ENCODE results near the gene EEIG2. TPM values are rescaled to one million over a fixed set of nuclear protein-coding genes. Genes with fewer than 3 reads are reported as not detected.
A peak's percentile ranks its signal among the peaks of the same experiment; 100 is the strongest.

The EEIG2 gene
- total and polyA plus RNA-seq, 2 of the 13 experiments (the other 11 are each of a cell fraction or from before 2014, with no cell fraction given), result 0.90 to 3.2 TPM

- ChIA-PET CTCF (ENCODE audit: low intra/inter-chr PET ratio, low total read pairs) (no interaction called here), POLR2A (no interaction called here)
- ATAC-seq (no peak), DNase-seq (ENCODE audit: low spot score) (no peak), FAIRE-seq (no peak)
- intact Hi-C loops (cut with micrococcal nuclease; ENCODE audit: unreplicated experiment), result no loop called here
- TF ChIP-seq MXD1 (CRISPR knock-in tag; IDR thresholded peaks at IDR 0.05) (no peak), RFX1 (IDR thresholded peaks at IDR 0.05) (peak; percentile 7; the same call in 1 of the 2 replicates)
- 42% methylated on average over 3 of the region's 3 CpGs for WGBS (ENCODE audit: low lambda C conversion rate)
- Histone ChIP-seq H3K9me3 (ENCODE audit: low read length) (no peaks in the 10 kb centered on the region), H4K20me1 (ENCODE audit: insufficient read depth, low read length) (no peaks in the 10 kb centered on the region), H3K27me3 (ENCODE audit: control insufficient read depth in 1 of 2, insufficient read depth in 2 of 2, low read length in 2 of 2) (no peaks in the 10 kb centered on the region), H3K4me2 (ENCODE audit: low read depth, low read length) (no peak overlapping the region), H3K4me3 (replicated peaks in 1 of 3; ENCODE audit: insufficient read depth in 1 of 3, low read depth in 2 of 3, low read length in 3 of 3) (no peak overlapping the region), H3K79me2 (ENCODE audit: insufficient read depth, low read length) (no peaks in the 10 kb centered on the region), H3K4me1 (ENCODE audit: insufficient read depth, low read length) (no peaks in the 10 kb centered on the region), H3K9ac (ENCODE audit: insufficient read depth, low read depth, low read length) (no peak overlapping the region), H3K36me3 (replicated peaks in 1 of 2; ENCODE audit: control insufficient read depth in 1 of 2, insufficient read depth in 2 of 2, low read length in 2 of 2) (no peaks in the 10 kb centered on the region), H2AFZ (ENCODE audit: low read length) (no peak overlapping the region), H3K27ac (ENCODE audit: extremely low read length, insufficient read depth, low read length) (no peak overlapping the region)
- in situ Hi-C loops (cut with HindIII; ENCODE audit: extremely low pct_ligation_motif_present, low pct_unique_long_range_greater_than_20kb), result no loop called here
- no TSS peak for BruUV-seq (replicated peaks)
These were observed 31.1 kb downstream of the EEIG2 start for GRCh38 chr1:108590957-108591356.

- no peak overlapping the region for H2AFZ ChIP-seq (ENCODE audit: low read length)
- ChIA-PET CTCF (ENCODE audit: low intra/inter-chr PET ratio, low total read pairs) (no interaction called here), POLR2A (no interaction called here)
- H3K36me3 ChIP-seq (replicated peaks in 1 of 2; ENCODE audit: control insufficient read depth in 1 of 2, insufficient read depth in 2 of 2, low read length in 2 of 2), result no peaks in the 10 kb centered on the region
- no peak for DNase-seq (ENCODE audit: low spot score)
- WGBS (ENCODE audit: low lambda C conversion rate), result 70% methylated on average over 4 of the region's 4 CpGs
- no peak overlapping the region for H3K4me2 ChIP-seq (ENCODE audit: low read depth, low read length)
- H3K79me2 ChIP-seq (ENCODE audit: insufficient read depth, low read length), result no peaks in the 10 kb centered on the region
- TF ChIP-seq MED8 (CRISPR knock-in tag; IDR thresholded peaks at IDR 0.05; ENCODE audit: insufficient replicate concordance), result no peak
- no peak for TF ChIP-seq GATAD2A (CRISPR knock-in tag; IDR thresholded peaks at IDR 0.05)
- TF ChIP-seq PLSCR1 (CRISPR knock-in tag; IDR thresholded peaks at IDR 0.05; ENCODE audit: borderline replicate concordance), result no peak
- TF ChIP-seq TERF1 (CRISPR knock-in tag; IDR thresholded peaks at IDR 0.05), result no peak
- no peak overlapping the region for H3K4me3 ChIP-seq (replicated peaks in 1 of 3; ENCODE audit: insufficient read depth in 1 of 3, low read depth in 2 of 3, low read length in 3 of 3)
- intact Hi-C loops (cut with micrococcal nuclease; ENCODE audit: unreplicated experiment), result no loop called here
- no TSS peak for BruUV-seq (replicated peaks)
- H3K9ac ChIP-seq (ENCODE audit: insufficient read depth, low read depth, low read length), result no peak overlapping the region
- no peaks in the 10 kb centered on the region for H3K4me1 ChIP-seq (ENCODE audit: insufficient read depth, low read length)
- FAIRE-seq, result no peak
- H4K20me1 ChIP-seq (ENCODE audit: insufficient read depth, low read length), result no peaks in the 10 kb centered on the region
- in situ Hi-C loops (cut with HindIII; ENCODE audit: extremely low pct_ligation_motif_present, low pct_unique_long_range_greater_than_20kb), result no loop called here
- H3K27me3 ChIP-seq (ENCODE audit: control insufficient read depth in 1 of 2, insufficient read depth in 2 of 2, low read length in 2 of 2), result no peaks in the 10 kb centered on the region
- ATAC-seq, result no peak
- no peaks in the 10 kb centered on the region for H3K9me3 ChIP-seq (ENCODE audit: low read length)
- H3K27ac ChIP-seq (ENCODE audit: extremely low read length, insufficient read depth, low read length), result no peak overlapping the region
These were observed 31.6 kb downstream of the EEIG2 start for GRCh38 chr1:108591466-108591865.
